Measurements from ENCODE around the gene TECR.

GRCh38 chr19:14560776-14561108 is 31.3 kb downstream of the TECR start:
- TF ChIP-seq CTCF (conservative IDR thresholded peaks at IDR 0.05) (no peak), EZH2 (IDR thresholded peaks at IDR 0.05; ENCODE audit: low read depth) (no peak)
